Thyroid gland (tissue), 4 donors: ENCODE data around the gene BCL7B. TPM values are rescaled to one million over a fixed set of nuclear protein-coding genes. Genes with fewer than 3 reads are reported as not detected.
"Not testable (repeated sequence)": the region's sequence is repeated elsewhere in the genome, so short reads cannot be mapped to it uniquely, and the experiment has no call there.

Experiments
- DNase-seq, 2 donors: peaks; one replicate each; pipeline ENCODE4 v3.0.0-alpha.2; 2019
- H3K27ac ChIP-seq, 3 donors: fragments of 200-600 bp; sonication (generic); 1 replicate in 2 of 3; 2 replicates in 1 of 3; pipeline ENCODE4 v1.5.1; 2016 to 2019; ENCODE audit warnings: mild to moderate bottlenecking in 1 of 3, moderate library complexity in 1 of 3
- H3K27me3 ChIP-seq: fragments of 200-600 bp; sonication (generic); one replicate; pipeline ENCODE4 v1.5.1; 2019
- H3K36me3 ChIP-seq, 2 donors: fragments of 200-600 bp; sonication (generic); one replicate each; pipeline ENCODE4 v1.5.1; 2016 to 2019
- H3K4me1 ChIP-seq, 2 donors: fragments of 200-600 bp; sonication (generic); one replicate each; pipeline ENCODE4 v1.5.1; 2017 to 2019
- H3K4me3 ChIP-seq, 3 donors: fragments of 200-600 bp; sonication (generic); replicated peaks in 1 of 3; 1 replicate in 2 of 3; 2 replicates in 1 of 3; pipeline ENCODE4 v1.5.1; 2016; ENCODE audit warnings: mild to moderate bottlenecking in 1 of 3
- H3K9me3 ChIP-seq: fragments of 200-600 bp; sonication (generic); one replicate; pipeline ENCODE4 v1.5.1; 2017
- CTCF ChIP-seq, 6 experiments: fragments of 200-600 bp in 3 of 6; fragments of 450-650 bp in 3 of 6; sonication (generic) in 3 of 6; IDR thresholded peaks; one replicate each; pipeline ENCODE4 v1.5.1; 2016 to 2019; ENCODE audit warnings: antibody characterized with exemption in 6 of 6, mild to moderate bottlenecking in 2 of 6, inconsistent platforms in 1 of 6, moderate library complexity in 1 of 6
- POLR2A ChIP-seq, 2 donors: fragments of 450-650 bp; IDR thresholded peaks; one replicate each; pipeline ENCODE4 v1.6.1; 2017; ENCODE audit warnings: antibody characterized with exemption in 2 of 2, mild to moderate bottlenecking in 2 of 2, moderate library complexity in 1 of 2
- WGBS, 2 donors: methylation state at CpG; one replicate each; pipeline ENCODE4 v1.1.5; 2017; 5-methylcytosine and 5-hydroxymethylcytosine counted together
- intact Hi-C: fragments of 100-400 bp; cut with DNase I; formaldehyde crosslinking; loops from one replicate; pipeline ENCODE4 v1.15.1; 2023
- total RNA-seq, 4 donors: library from RNA; depleted of rRNA; stranded (reverse); fragments of >200 nt; gene quantifications; one replicate each; pipeline ENCODE4 v1.2.3, GENCODE V29; 2016

The BCL7B gene
- total RNA-seq, 4 donors from 2014 or later: 52.5 to 83.1 (median 74.4) TPM

- no peaks in the 10 kb centered on the region for H3K4me1 ChIP-seq
- no peaks in the 10 kb centered on the region for H3K27me3 ChIP-seq
- WGBS, 2 donors: 91 to 93% methylated on average over 9 of the region's 9 CpGs
- peaks cover 34 to 37% of the 10 kb centered on the region in 2 donors for H3K36me3 ChIP-seq
- DNase-seq: no peak
- H3K27ac ChIP-seq: no peak overlapping the region
- H3K9me3 ChIP-seq: no peaks in the 10 kb centered on the region
- no peak overlapping the region for H3K4me3 ChIP-seq
- TF ChIP-seq POLR2A (IDR thresholded peaks at IDR 0.05) (no peak), CTCF (IDR thresholded peaks at IDR 0.05) (no peak)
- intact Hi-C loops: no loop called here
Observed at GRCh38 chr7:73533742-73534141, 23.7 kb downstream of the BCL7B start.

- no peaks in the 10 kb centered on the region for H3K27me3 ChIP-seq
- no peak overlapping the region for H3K4me3 ChIP-seq
- no peaks in the 10 kb centered on the region for H3K4me1 ChIP-seq
- WGBS, 2 donors: 95 to 99% methylated on average over 6 of the region's 6 CpGs
- intact Hi-C loops: no loop called here
- TF ChIP-seq CTCF (IDR thresholded peaks at IDR 0.05) (no peak), POLR2A (IDR thresholded peaks at IDR 0.05) (no peak)
- H3K27ac ChIP-seq: no peak overlapping the region
- no peaks in the 10 kb centered on the region for H3K9me3 ChIP-seq
- H3K36me3 ChIP-seq: peaks cover 18 to 22% of the 10 kb centered on the region in 2 donors
- DNase-seq: no peak
Observed at GRCh38 chr7:73532224-73532623, 25.3 kb downstream of the BCL7B start.

GRCh38 chr7:73530800-73531199 lies 26.7 kb downstream of the BCL7B start:
- 81 to 100% methylated on average over 3 of the region's 3 CpGs for WGBS, 2 donors
- no peak for DNase-seq
- Histone ChIP-seq H3K36me3 (peaks cover 5 to 8% of the 10 kb centered on the region in 2 donors), H3K4me1 (no peaks in the 10 kb centered on the region), H3K27me3 (no peaks in the 10 kb centered on the region), H3K27ac (no peak overlapping the region), H3K4me3 (no peak overlapping the region), H3K9me3 (no peaks in the 10 kb centered on the region)
- no peak for TF ChIP-seq POLR2A (IDR thresholded peaks at IDR 0.05)
- intact Hi-C loops: no loop called here

GRCh38 chr7:73526896-73527821 lies 30.3 kb downstream of the BCL7B start:
- peak in 1 of 2 donors; percentile 7 for DNase-seq
- TF ChIP-seq CTCF (IDR thresholded peaks at IDR 0.05): no peak
- no peak for TF ChIP-seq POLR2A (IDR thresholded peaks at IDR 0.05)
- Histone ChIP-seq H3K27ac (no peak overlapping the region), H3K4me1 (peaks cover 0 to 4% of the 10 kb centered on the region in 2 donors), H3K4me3 (no peak overlapping the region), H3K36me3 (no peaks in the 10 kb centered on the region), H3K9me3 (no peaks in the 10 kb centered on the region), H3K27me3 (no peaks in the 10 kb centered on the region)
- WGBS, 2 donors: 63 to 76% methylated on average over 8 of the region's 8 CpGs
- intact Hi-C loops: no loop called here

- H3K36me3 ChIP-seq, H3K4me1 ChIP-seq, intact Hi-C loops, H3K4me3 ChIP-seq, H3K9me3 ChIP-seq, H3K27ac ChIP-seq, DNase-seq, H3K27me3 ChIP-seq: not testable (repeated sequence)
- 73 to 85% methylated on average over 1 of the region's 1 CpG for WGBS, 2 donors
Observed at GRCh38 chr7:73526158-73526494, 31.4 kb downstream of the BCL7B start.

- H3K27ac ChIP-seq: peak within 1 kb of the TSS; percentile 85 to 96 (median 92)
- intact Hi-C loops: no loop called here
- H3K36me3 ChIP-seq: no peaks in the 10 kb centered on the region
- H3K4me1 ChIP-seq: peaks cover 29 to 30% of the 10 kb centered on the region in 2 donors
- H3K9me3 ChIP-seq: no peaks in the 10 kb centered on the region
- H3K4me3 ChIP-seq: peak within 1 kb of the TSS; percentile 48 to 91 (median 84)
- DNase-seq: peak; percentile 99
- no peaks in the 10 kb centered on the region for H3K27me3 ChIP-seq
- TF ChIP-seq CTCF (IDR thresholded peaks at IDR 0.05): peak in 3 of 6 experiments; percentile 12 to 19 (median 13)
- TF ChIP-seq POLR2A (IDR thresholded peaks at IDR 0.05): peak in 1 of 2 donors; percentile 84
- 0 to 1% methylated on average over 27 to 59 of the region's 71 CpGs for WGBS, 2 donors
Observed at GRCh38 chr7:73522105-73522872, 35.2 kb downstream of the BCL7B start, which contains the start of gene BAZ1B. BAZ1B (minus strand) TSS chr7:73522293; CDS start chr7:73521933, 360 bp downstream.
